ENCODE data around the gene NHLH1. TPM values are rescaled to one million over a fixed set of nuclear protein-coding genes. Genes with fewer than 3 reads are reported as not detected.

NHLH1 gene
- total RNA-seq, 1 donor from 2014 or later, result 0.08 TPM

- DNase-seq (ENCODE audit: low read depth), result peak; percentile 86
- TF ChIP-seq CTCF (IDR thresholded peaks at IDR 0.05; ENCODE audit: insufficient read depth, low read length, poor library complexity, severe bottlenecking), result no peak
- Histone ChIP-seq H3K36me3 (ENCODE audit: control insufficient read depth, insufficient read depth, low read length) (no peaks in the 10 kb centered on the region), H3K4me3 (ENCODE audit: low read depth, low read length) (peak within 1 kb of the TSS; percentile 87), H3K27me3 (ENCODE audit: control insufficient read depth, insufficient read depth, low read length) (no peaks in the 10 kb centered on the region)
Observed at GRCh38 chr1:160342953-160343869, 23.7 kb upstream of the NHLH1 start, which contains the start of the genes COPA and NCSTN. TSS of gene COPA (minus strand) at chr1:160343250. CDS start at chr1:160343170, 80 bp downstream. TSS of gene NCSTN (plus strand) at chr1:160343383. CDS start at chr1:160343397, 14 bp downstream.

DNA sequence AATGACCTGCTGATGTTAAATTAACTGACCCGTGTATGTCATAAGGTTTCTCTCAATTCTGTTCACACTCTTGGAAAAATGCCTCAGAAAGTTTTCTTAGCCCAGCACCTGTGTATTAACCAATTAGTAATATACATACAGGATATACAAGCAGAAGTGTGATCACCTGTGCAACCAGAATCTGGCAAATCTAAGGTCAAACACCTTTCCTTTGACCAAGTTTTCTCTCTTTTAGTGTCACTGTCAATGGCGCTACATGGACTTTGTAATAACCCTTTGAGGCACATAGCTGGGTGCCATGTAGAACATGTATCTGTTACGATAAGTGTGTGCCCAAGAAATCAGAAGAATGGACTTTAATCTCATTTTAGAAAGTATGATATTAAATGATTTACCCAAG, 22.6 kb upstream of the NHLH1 start:
- no peak for DNase-seq (ENCODE audit: low read depth)
- H3K4me3 ChIP-seq (ENCODE audit: low read depth, low read length), result peak overlapping the region; percentile 87
- no peaks in the 10 kb centered on the region for H3K27me3 ChIP-seq (ENCODE audit: control insufficient read depth, insufficient read depth, low read length)
- no peak for TF ChIP-seq CTCF (IDR thresholded peaks at IDR 0.05; ENCODE audit: insufficient read depth, low read length, poor library complexity, severe bottlenecking)
- no peaks in the 10 kb centered on the region for H3K36me3 ChIP-seq (ENCODE audit: control insufficient read depth, insufficient read depth, low read length)

GRCh38 chr1:160344936-160345335, 21.9 kb upstream of the NHLH1 start:
- H3K27me3 ChIP-seq (ENCODE audit: control insufficient read depth, insufficient read depth, low read length), result no peaks in the 10 kb centered on the region
- H3K4me3 ChIP-seq (ENCODE audit: low read depth, low read length), result no peak overlapping the region
- H3K36me3 ChIP-seq (ENCODE audit: control insufficient read depth, insufficient read depth, low read length), result no peaks in the 10 kb centered on the region
- TF ChIP-seq CTCF (IDR thresholded peaks at IDR 0.05; ENCODE audit: insufficient read depth, low read length, poor library complexity, severe bottlenecking), result no peak
- DNase-seq (ENCODE audit: low read depth), result no peak

DNA sequence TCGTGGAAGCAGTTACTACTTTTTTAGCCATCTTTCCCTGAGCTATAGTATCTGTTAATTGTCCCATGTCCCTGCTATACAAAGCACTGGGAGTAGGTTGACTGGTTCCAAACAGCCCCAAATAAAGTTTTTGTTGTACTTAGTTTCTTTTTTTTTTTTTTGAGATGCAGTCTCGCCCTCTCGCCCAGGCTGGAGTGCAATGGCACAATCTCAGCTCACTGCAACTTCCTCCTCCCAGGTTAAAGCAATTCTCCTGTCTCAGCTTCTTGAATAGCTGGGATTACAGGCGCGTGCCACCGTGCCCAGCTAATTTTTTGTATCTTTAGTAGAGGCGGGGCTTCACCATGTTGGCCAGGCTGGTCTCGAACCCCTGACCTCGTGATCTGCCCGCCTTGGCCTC, 20.4 kb upstream of the NHLH1 start:
- Histone ChIP-seq H3K27me3 (ENCODE audit: control insufficient read depth, insufficient read depth, low read length) (no peaks in the 10 kb centered on the region), H3K4me3 (ENCODE audit: low read depth, low read length) (no peak overlapping the region), H3K36me3 (ENCODE audit: control insufficient read depth, insufficient read depth, low read length) (peaks cover 1% of the 10 kb centered on the region)
- no peak for TF ChIP-seq CTCF (IDR thresholded peaks at IDR 0.05; ENCODE audit: insufficient read depth, low read length, poor library complexity, severe bottlenecking)
- DNase-seq (ENCODE audit: low read depth), result no peak

- no peak for DNase-seq (ENCODE audit: low read depth)
- H3K4me3 ChIP-seq (ENCODE audit: low read depth, low read length), result no peak overlapping the region
- TF ChIP-seq CTCF (IDR thresholded peaks at IDR 0.05; ENCODE audit: insufficient read depth, low read length, poor library complexity, severe bottlenecking), result no peak
- no peaks in the 10 kb centered on the region for H3K27me3 ChIP-seq (ENCODE audit: control insufficient read depth, insufficient read depth, low read length)
- peaks cover 1% of the 10 kb centered on the region for H3K36me3 ChIP-seq (ENCODE audit: control insufficient read depth, insufficient read depth, low read length)
Observed at GRCh38 chr1:160346958-160347357, 19.9 kb upstream of the NHLH1 start.

All from kidney epithelial cell (primary cell).